Activated CD4-positive, CD25-positive, alpha-beta regulatory T cell treated with anti-CD3 and anti-CD28 coated beads, Interleukin-2, amount 50 U/mL, for 16 hours (primary cell): Measurements from ENCODE around the gene SUPT6H.
"Not testable (repeated sequence)": the region's sequence is repeated elsewhere in the genome, so short reads cannot be mapped to it uniquely, and the experiment has no call there.

Source experiments
- DNase-seq: peaks from one replicate; pipeline ENCODE4 v3.0.0-alpha.2; 2020; ENCODE audit warnings: low read depth, low spot score

Gene SUPT6H

GRCh38 chr17:28646039-28646754 is 15.8 kb upstream of the SUPT6H start:
- no peak for DNase-seq

- no peak for DNase-seq
These were observed 13.3 kb upstream of the SUPT6H start for GRCh38 chr17:28648698-28649097.

GRCh38 chr17:28655160-28655559 is 6.8 kb upstream of the SUPT6H start:
- DNase-seq = no peak

- no peak for DNase-seq
These were observed 4.2 kb upstream of the SUPT6H start for GRCh38 chr17:28657756-28658155.

GRCh38 chr17:28658342-28658741 is 3.7 kb upstream of the SUPT6H start:
- DNase-seq = not testable (repeated sequence)

GRCh38 chr17:28658766-28659496 is 3.1 kb upstream of the SUPT6H start:
- not testable (repeated sequence) for DNase-seq

- not testable (repeated sequence) for DNase-seq
These were observed 2.5 kb upstream of the SUPT6H start for GRCh38 chr17:28659497-28659881.

- DNase-seq = no peak
These were observed 473 bp downstream of the SUPT6H start for GRCh38 chr17:28662527-28662829.

GRCh38 chr17:28663723-28664122 is 1.7 kb downstream of the SUPT6H start:
- no peak for DNase-seq

GRCh38 chr17:28665994-28666393 is 4.0 kb downstream of the SUPT6H start:
- DNase-seq = no peak

GRCh38 chr17:28667870-28668269 is 5.9 kb downstream of the SUPT6H start:
- DNase-seq = no peak

GRCh38 chr17:28669918-28670317 is 7.9 kb downstream of the SUPT6H start:
- DNase-seq = no peak

GRCh38 chr17:28675490-28675889 is 13.5 kb downstream of the SUPT6H start:
- no peak for DNase-seq

GRCh38 chr17:28675980-28676379 is 14.0 kb downstream of the SUPT6H start:
- no peak for DNase-seq

- no peak for DNase-seq
These were observed 20.6 kb downstream of the SUPT6H start for GRCh38 chr17:28682655-28683054.

- no peak for DNase-seq
These were observed 23.0 kb downstream of the SUPT6H start for GRCh38 chr17:28684963-28685362.

GRCh38 chr17:28685366-28685765 is 23.4 kb downstream of the SUPT6H start:
- no peak for DNase-seq

- no peak for DNase-seq
These were observed 24.3 kb downstream of the SUPT6H start for GRCh38 chr17:28686296-28686695.

GRCh38 chr17:28688481-28688880 is 26.5 kb downstream of the SUPT6H start:
- no peak for DNase-seq

GRCh38 chr17:28689011-28689410 is 27.0 kb downstream of the SUPT6H start:
- DNase-seq = no peak

- DNase-seq = no peak
These were observed 31.9 kb downstream of the SUPT6H start for GRCh38 chr17:28693869-28694268.

GRCh38 chr17:28698253-28698941 is 36.4 kb downstream of the SUPT6H start:
- no peak for DNase-seq

GRCh38 chr17:28700278-28700677 is 38.3 kb downstream of the SUPT6H start:
- no peak for DNase-seq
